Ecto neural progenitor cell (in vitro differentiated cells): ENCODE data around the gene CRHR2.

Source experiments
- DNase-seq: peaks from one replicate; pipeline ENCODE4 v3.0.0-alpha.2; 2018; ENCODE audit warnings: low spot score

CRHR2 gene

DNA sequence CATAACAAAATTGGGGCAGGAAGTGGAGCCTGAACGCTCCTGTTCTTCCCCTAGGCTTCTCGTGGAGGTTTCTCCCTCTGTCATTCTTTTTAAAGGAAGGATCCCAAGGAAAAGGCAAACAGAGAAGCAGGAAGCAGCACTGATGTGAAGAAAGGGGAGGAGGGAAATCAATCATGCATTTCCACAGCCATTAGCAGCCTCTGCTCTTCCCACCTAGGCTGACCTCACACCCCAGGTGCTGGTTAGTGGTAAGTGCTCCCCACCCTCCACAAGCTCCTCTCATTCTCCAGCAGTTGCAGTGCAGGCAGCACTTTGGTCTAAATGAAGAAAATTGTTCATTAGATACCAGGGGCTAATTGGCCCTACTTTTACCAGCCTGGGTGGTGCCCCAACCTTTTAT lies 2.6 kb downstream of the CRHR2 start:
- no peak for DNase-seq

DNA sequence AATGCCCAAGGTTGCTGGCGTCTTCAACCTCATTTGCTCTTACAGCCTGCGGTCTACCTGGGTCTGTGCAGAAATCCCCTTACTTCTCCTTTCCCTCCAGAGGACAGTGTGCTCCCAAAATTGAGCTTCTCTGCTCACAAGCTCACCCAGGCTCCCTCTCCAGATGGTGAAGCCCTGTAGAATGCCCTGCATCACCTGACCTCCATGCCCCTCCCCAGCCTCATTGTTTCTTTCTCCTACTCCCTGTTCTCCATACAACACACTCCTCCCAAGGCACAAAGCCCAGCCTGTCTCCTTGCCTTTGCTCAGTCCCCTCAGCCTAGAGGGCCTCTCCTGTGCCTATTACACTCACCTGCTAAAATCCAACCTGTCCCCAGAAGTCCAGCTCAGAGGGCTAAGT lies 3.5 kb downstream of the CRHR2 start:
- no peak for DNase-seq

DNA sequence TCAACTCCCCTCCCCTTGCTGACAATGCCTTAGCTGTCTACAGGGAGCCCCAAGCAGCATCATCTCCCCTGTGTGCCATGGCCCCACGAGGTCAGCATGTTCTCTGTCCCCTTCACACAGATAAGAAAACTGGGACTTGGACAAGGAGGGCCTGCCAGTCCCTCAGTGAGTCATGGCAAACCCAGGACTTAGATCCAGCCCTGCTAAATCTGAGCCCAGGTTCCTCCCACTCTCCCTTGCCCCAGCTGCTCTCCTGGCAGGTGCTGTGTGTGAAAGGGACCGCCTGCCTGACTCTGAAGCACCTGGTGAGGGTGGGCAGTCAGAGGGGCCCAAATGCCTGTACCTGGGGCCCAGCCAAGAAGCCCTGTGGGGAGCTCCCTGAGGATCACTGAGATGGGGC lies 7.4 kb downstream of the CRHR2 start:
- DNase-seq: no peak

DNA sequence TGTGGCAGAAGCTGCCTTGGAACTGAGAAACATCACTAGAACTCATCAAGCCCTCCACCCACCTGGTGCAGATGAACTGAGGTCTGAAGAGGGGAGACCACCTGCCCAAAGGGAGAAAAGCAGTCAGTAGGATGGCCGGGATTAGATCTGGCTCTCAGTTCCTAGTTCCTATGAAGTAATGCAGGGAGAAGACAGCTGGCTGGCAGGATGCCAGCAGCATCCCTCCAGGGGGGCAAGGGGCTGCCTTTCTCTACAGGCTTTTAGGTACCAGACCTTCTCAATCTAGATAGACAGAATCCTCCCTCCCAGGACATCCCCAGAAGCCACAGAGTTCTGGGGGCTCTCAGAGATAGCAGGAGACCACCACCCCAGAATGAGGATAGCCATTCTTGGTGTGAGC lies 7.8 kb downstream of the CRHR2 start:
- no peak for DNase-seq

DNA sequence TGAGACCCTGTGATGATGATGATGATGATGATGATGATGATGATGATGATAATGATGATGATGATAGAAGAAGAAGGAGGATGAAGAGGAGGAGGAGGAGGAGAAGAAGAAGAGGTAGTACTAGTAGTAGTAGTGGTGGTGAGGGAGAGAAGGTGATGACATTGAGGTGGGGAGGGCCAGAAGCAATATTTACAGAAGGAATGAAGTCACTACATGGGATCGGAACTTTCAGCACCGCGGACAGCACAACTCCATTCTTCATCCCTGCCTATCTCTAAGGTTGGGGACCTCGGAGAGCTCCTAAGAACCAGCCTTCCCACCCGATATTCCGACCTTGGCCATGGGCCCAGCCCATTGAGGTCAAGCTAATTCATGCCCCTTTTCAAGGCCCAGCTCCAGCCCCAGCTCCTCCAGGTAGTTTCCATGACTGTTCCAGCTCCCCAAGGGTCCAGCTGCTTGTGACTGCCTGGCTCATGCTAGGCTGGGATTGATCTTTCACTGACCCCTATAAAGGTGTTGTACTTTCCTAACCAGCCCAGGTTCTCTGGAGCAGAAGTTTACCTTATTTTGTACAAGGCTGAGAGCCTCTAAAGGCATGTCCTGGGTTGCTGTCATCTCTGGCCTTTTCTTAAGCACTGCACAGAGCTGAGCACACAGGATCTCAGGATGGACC lies 10.3 kb downstream of the CRHR2 start:
- peak; percentile 68 for DNase-seq

DNA sequence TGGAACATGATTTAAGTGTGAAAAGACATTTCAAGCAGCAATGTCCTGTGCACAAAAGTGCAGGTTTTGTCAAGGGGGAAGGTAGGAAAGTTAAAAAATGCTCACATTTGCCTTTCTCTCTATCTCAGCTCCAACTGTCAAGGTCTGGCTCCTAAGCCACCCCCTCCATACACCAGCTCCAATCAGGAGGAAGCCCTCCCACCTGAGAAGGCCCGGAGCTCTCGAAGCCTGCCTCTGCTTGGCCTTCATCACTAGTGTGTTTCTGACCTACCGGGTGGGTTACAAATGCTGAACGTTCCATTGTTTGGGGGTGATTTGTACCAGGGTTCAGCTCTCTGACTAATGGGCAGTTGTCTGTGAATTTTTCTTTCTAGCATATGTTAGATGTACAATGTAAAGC lies 14.2 kb downstream of the CRHR2 start:
- DNase-seq: no peak

DNA sequence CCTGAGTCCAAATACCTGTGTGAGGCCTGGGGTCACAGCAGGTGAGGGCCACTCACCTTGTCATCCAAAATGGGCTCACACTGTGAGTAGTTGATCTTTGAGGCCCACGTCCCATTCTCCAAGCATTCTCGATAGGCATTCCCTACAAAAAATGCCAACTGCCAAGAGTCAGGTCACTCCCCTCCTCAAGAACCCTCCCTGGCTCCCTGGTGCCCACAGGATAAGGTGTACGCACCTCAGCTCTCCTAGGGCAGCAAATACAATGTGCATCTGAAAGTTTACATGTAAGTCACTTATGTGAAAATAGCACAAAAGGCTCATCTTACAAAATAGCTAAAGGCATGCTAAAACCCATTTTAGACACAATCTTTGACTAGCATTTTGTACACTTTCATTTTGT lies 15.1 kb downstream of the CRHR2 start:
- no peak for DNase-seq

DNA sequence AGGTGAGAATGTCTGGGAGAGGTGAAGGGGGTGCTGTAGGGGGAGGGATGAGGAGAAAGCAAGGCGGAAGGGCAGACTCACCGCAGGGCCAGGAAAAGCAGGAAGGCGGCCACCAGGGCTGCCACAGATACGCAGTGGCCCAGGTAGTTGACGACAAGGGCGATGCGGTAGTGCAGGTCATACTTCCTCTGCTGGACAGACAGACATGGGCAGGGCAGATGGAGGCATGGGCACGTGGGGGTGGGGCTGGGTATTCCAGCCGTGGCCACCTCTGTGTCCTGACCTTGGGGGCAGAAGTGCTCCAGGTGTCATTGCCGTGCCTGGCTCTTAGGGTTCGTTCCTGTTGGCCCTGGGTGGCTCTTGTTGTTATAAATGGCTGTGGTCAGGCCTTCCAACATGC lies 16.8 kb downstream of the CRHR2 start:
- DNase-seq: no peak

DNA sequence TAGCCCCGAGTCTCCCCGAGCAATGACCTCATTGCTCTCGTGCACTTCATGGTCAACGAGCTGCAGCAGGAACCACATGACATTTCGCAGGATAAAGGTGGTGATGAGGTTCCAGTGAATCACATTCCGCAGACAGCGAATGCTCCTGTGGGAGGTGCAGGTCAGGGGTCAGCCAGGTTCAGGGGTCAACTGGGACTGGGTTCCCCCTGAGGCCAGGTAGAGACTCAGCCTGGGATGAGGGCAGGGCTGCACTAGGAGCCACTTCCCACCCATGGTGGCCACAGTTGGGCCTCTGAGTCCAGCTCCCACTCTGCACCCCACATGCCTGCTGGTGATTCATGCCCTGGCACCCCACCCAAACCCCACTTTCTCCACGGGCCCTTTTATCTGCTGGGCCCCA lies 17.2 kb downstream of the CRHR2 start:
- DNase-seq: no peak

DNA sequence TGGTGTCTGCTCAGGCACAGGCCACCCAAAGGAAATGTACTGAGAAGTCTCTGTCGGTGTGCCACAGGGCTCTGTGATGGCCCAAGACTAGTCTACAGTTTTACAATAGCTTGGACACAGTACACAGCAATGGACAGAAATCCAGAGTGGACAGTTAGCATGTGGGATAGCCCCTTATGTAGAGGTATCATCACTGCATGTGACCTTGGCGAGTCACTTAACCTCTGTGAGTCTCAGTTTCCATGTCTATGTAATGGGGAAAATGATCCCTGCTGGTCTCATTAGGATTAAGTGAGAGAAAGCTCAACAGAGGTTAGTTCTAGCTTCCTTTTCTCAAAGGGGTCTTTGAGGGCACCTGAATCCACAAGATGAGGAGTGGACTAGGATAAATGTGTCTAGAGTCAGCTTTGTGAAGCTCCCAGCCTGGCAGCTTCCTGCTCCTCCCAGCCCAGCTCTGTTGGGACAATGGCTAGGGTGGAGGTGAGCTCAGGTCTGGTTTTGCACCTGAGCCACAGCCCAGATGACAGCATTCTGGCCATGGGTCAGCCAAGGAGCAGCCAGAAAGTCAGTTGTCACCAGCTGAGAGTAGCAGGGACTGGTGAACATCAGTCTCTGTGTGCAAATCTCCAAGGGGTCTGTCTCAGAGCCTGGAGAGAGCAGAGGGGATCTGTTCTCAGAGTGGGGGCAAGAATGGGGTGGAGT lies 17.9 kb downstream of the CRHR2 start:
- DNase-seq: no peak

DNA sequence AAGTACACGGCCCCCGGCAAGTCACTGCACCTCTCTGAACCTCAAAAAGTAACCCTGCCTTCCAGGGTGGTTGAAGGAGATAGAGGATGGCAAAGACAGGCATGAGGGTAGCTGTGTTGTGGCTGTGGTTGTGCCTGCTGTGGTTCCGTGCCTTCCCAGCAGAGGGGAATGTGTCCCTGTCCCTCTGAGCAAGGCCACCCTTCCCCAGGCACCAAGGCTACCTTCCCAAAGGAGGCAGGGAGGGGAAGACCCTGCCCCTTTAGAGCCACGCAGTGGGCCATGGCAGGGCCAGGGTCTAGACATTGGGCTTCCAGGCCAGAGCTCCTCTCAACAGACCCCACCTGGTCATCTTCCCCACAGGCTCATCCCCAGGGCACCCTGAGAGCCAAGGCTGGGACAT lies 18.8 kb downstream of the CRHR2 start:
- no peak for DNase-seq

DNA sequence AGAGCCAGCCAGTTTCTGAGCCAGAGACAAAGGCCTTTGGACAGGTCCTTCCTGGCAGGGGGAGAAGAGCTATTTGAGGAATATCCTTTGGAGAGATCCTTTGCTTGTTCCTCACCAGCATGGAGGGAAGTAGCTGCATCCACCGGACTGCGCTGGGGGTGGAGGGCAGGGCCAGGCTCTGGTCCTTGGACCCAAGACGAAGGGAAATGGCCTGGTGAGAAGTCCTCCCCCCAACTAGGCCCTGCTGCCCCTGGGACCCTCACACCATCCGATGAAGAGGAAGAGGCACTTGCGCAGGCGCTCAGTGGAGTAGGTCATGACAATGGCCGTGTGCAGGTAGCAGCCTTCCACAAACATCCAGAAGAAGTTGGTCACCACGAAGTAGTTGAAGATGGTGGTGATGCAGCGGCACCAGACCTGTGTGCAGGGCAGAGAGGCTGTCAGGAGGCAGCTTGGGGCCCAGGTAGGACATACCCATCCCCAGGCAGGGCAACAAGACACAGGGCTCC lies 19.8 kb downstream of the CRHR2 start:
- no peak for DNase-seq

DNA sequence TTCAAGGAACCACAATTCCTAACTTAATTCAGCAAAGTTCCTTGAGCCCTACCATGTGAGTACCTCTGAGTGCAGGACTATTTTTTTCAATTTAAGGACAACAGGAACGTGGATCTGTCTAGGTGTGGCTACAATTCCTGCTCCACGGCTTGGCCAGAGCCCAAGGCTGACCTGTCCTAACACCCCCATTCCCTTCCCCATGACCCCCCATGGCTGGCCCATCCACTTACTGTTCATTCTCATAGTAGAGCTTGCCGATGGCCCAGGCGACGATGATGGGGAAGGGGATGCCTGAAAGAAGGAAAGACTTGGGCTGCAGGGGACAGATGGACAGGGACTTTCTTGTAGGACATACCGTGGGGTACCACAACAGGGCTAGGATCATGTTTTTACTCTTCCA lies 20.3 kb downstream of the CRHR2 start:
- DNase-seq: no peak

DNA sequence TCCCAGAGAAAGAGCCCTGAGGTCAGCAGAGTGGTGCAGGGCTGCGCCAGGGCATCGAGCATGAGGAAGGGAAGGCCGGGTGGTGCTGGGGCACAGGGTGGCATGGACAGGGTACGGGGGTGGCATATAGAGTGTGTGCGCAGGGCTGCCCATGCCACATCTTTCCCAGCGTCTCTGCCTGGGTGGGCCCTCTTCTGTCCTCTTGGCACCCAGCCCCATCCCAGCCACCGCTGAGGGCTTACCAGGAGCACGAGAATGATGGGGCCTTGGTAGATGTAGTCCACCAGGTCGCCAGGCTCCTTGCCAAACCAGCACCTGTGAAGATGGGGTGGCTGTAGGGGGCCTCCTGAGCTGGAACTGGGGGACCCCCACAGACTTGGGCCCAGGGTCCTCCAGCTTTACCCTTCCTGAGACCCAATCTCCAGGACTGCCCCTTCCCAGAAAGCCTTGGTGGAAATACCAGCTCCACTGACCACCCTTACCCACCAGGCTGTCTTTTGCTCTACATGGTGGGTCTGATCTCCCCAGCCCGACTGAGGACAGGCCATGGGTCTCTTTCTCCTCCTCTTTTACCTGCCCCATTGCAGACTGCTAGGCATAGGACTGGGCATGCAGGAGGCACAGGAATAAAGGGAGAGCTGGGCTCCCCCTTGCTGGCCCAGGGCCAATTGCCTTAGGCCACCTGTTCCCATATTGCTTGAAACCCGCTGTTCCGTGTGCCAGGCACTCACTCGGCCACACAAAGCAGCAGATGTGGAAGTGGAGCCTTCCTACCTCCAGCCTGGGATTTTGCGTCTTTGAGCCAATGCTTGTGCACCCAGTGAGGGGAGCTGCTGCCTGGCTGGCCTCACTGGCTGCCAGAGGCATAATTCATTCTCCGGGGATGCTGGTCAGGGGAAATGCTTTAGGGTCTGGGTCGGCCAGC lies 21.7 kb downstream of the CRHR2 start:
- DNase-seq: no peak

DNA sequence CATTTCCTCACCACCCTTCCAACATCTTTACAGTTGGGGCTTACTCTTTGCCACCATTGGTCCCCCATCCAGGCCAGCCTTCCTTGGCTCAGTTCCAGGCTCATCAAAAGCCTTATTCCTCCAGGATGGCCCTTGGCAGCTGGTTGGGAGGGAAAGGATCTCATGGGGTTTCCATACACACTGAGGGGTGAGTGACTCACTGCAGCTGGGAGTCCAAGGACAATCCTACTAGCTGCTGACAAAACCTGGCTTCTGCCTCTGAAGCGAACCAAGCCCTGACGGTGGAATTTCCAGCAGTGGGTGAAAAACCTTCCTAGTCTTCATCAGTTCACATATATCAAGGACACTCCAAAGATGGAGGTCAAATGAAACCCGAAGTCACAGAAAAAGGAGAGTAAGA lies 22.9 kb downstream of the CRHR2 start:
- no peak for DNase-seq

DNA sequence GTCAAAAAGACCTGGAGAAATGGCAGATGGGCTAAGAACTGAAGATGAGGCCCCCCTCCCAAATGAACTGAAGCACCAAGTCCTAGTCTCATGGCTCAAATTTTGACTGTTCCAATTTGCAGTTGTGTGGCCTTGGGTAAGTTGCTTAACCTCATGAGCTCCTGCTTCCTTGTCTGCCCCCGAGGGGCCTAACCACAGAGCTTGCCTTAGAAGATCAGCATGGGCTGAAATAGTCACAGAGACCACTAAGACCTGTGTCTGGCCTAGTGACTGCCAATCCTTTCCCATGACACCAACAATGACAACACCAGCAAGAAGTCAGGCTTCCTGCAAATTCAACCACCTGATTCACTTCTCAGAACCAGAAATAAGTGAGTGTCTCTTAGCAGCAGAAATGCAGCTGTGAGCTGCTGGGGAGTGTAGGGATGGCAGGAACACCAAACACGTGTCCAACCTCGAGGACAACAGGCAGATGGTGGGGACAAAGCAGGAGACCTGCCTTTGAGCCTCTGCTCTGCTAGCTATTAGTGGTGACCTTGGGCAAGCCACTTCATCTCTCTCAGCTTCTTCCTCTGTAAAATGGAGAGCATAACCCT lies 23.7 kb downstream of the CRHR2 start:
- no peak for DNase-seq

DNA sequence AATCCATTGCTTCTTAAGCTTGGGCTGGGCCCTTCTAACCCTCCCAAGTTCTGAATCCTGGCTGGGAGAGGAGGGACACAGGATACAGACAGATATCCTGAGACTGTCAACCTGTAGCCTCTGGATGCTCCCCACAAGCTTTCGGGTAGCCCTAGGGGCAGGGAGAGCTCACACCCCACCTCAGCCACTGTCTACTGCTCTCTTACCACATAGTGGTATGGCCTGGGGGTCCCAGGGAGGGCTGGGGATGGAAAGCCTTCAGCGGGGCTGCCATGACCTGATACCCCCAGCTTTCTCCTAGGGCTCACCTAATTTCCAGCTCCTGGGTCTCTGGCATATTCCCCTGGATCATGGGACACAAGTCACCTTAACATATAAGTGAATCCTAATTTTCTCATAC lies 25.1 kb downstream of the CRHR2 start:
- no peak for DNase-seq

DNA sequence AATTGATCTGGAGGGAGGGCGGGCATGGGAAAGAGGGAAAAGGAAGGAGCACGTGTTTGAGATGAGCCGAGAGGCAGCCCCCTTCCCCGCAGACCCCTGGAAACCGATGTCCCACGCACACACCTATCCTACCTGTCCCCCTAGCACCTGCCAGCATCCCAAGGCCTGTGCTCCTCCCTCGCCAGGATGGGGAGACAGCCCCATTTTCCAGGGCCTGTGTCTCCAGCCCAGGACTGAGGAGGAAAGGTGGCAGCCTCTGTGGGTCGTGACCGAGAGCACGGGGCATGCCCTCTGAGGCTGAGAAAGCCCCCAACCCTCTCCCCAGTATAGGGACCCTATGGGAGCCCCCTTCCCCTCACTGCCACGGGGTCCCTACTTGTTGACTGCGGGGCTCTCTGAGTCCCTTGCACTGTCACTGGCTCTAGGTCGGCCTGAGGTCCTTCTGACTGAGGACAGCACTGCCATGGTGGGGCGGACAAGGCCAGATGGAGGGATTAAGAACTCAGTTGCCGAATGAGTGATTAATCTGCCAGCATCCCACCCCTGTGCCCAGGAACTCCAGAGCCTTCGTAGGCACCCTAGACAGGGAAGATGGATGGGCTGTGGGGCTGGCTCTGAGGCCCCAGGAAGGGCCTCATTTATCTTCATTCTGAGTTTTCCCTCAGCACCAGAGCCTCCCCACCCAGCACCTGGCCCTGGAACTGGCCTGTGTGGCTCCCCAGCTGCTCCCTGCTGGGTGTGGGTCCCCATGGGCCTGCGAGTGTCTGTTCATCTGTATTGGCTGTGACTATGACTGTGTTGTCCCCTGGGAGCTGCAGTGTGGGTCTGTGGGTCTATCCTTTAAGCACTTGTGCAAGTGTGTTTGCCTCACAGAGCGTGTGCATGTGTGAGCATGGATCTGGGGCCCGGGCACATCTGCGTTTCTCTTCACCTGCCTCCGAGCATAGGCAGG lies 26.0 kb downstream of the CRHR2 start:
- DNase-seq: no peak

DNA sequence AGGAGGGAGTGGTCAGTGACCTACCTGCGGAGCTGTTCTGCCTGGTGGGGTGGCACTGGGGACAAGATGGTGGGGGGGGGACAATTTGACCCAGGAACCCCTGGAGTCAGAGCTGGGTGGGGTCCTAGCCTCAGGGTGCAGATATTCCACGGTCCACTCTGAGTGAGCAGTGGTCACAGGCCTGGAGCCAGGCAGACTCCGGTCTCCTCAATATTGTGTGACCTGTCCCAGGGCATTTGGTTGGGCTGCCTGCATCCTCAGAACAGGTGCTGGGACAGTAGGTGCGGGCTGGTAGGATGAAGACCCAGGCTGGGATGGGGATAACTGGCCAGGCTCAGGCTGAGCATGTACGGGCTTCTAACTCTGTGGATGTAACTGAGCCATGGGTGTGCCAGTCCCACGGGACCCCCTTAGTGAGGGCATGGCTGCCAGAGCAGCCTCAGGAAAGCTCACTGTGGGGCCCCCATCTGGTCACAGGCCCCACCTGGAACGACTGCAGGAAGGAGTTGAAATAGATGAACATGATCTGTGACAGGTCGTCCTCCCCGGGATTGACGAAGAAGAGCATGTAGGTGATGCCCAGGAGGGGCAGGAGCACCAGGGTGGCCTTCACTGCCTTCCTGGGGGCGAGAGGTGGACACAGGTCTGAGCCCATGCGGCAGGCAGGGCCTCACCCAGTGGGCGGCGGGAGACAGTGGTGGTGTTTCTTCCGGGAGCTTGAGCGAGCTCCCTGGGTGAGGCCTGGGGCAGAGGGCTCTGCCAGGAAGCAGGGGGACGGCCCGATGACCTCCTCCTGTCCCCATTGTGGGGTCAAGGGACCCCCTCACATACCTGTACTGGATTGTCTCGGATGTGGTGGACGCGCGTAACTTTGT lies 26.9 kb downstream of the CRHR2 start:
- no peak for DNase-seq
